ENCODE measurements around the gene PARP12. TPM values are rescaled to one million over a fixed set of nuclear protein-coding genes. Genes with fewer than 3 reads are reported as not detected.

Gene PARP12
- total and polyA plus RNA-seq, 9 of the 15 experiments (the other 6 are each of a cell fraction or from before 2014, with no cell fraction given): 4.6 to 40.4 (median 23.5) TPM

- TF ChIP-seq CGGBP1 (CRISPR knock-in tag; IDR thresholded peaks at IDR 0.05) (no peak), ATF2 (CRISPR knock-in tag; IDR thresholded peaks at IDR 0.05) (no peak), EP400 (IDR thresholded peaks at IDR 0.05) (no peak), AFF1 (IDR thresholded peaks at IDR 0.05; ENCODE audit: low read depth in 1 of 2, partially characterized antibody in 2 of 2) (no peak), CTCFL (IDR thresholded peaks at IDR 0.05; ENCODE audit: borderline replicate concordance, insufficient read depth, low read depth, low read length, poor library complexity, severe bottlenecking) (no peak), ZNF143 (CRISPR knock-in tag; IDR thresholded peaks at IDR 0.05) (no peak), NCOR1 (IDR thresholded peaks at IDR 0.05) (no peak), ZBTB11 (CRISPR knock-in tag; IDR thresholded peaks at IDR 0.05) (no peak)
These were observed 6.7 kb upstream of the PARP12 start (continued) for GRCh38 chr7:140069298-140069949.

All from K562 (cell line).